Endodermal cell (in vitro differentiated cells): Measurements from ENCODE around the gene CXCL16. TPM values are rescaled to one million over a fixed set of nuclear protein-coding genes. Genes with fewer than 3 reads are reported as not detected.

Source experiments
- DNase-seq: peaks from one replicate; pipeline ENCODE4 v3.0.0-alpha.2; 2017
- H3K27ac ChIP-seq: 2 replicates; pipeline ENCODE4 v1.5.1; 2013; ENCODE audit warnings: mild to moderate bottlenecking, low read depth, low read length, moderate library complexity
- H3K27me3 ChIP-seq: 2 replicates; pipeline ENCODE4 v1.6.1; 2013; ENCODE audit warnings: mild to moderate bottlenecking, low read length, moderate library complexity; ENCODE audit not compliant: insufficient read depth, control insufficient read depth, poor library complexity, severe bottlenecking
- H3K36me3 ChIP-seq: 2 replicates; pipeline ENCODE4 v1.7.0; 2013; ENCODE audit warnings: mild to moderate bottlenecking, low read length, moderate library complexity; ENCODE audit not compliant: control insufficient read depth, insufficient read depth
- H3K4me1 ChIP-seq: one replicate; pipeline ENCODE4 v1.7.0; 2013; ENCODE audit warnings: low read length; ENCODE audit not compliant: control insufficient read depth, insufficient read depth
- H3K4me3 ChIP-seq: 2 replicates; pipeline ENCODE4 v1.5.1; 2013; ENCODE audit warnings: mild to moderate bottlenecking, low read length, moderate library complexity
- H3K9ac ChIP-seq: 2 replicates; pipeline ENCODE4 v1.6.1; 2013; ENCODE audit warnings: mild to moderate bottlenecking, low read length, moderate library complexity; ENCODE audit not compliant: poor library complexity, severe bottlenecking; ENCODE audit errors: extremely low read depth
- H3K9me3 ChIP-seq: 2 replicates; pipeline ENCODE4 v1.6.1; 2013; ENCODE audit warnings: mild to moderate bottlenecking, low read length, moderate library complexity; ENCODE audit not compliant: control insufficient read depth
- H3K27ac Mint-ChIP-seq: 2 replicates; pipeline ENCODE4 v1.8.0; 2020; ENCODE audit warnings: mixed read lengths
- H3K27me3 Mint-ChIP-seq: 2 replicates; pipeline ENCODE4 v1.8.0; 2021; ENCODE audit warnings: mild to moderate bottlenecking, mixed read lengths; ENCODE audit not compliant: insufficient read depth
- H3K36me3 Mint-ChIP-seq: 2 replicates; pipeline ENCODE4 v1.8.0; 2020; ENCODE audit warnings: low read depth, mixed read lengths
- H3K4me1 Mint-ChIP-seq: 2 replicates; pipeline ENCODE4 v1.8.0; 2020; ENCODE audit warnings: mixed read lengths
- H3K4me3 Mint-ChIP-seq: 2 replicates; pipeline ENCODE4 v1.8.0; 2020; ENCODE audit warnings: mild to moderate bottlenecking, moderate library complexity, mixed read lengths
- H3K9me3 Mint-ChIP-seq: 2 replicates; pipeline ENCODE4 v1.8.0; 2020; ENCODE audit warnings: mild to moderate bottlenecking, mixed read lengths
- WGBS, 2 experiments: methylation state at CpG; one replicate each; pipeline versions ENCODE4 v1.1.5 to v1.1.7; 2013; ENCODE audit warnings: missing lambda C conversion rate in 2 of 2, mixed read lengths in 1 of 2; ENCODE audit not compliant: insufficient coverage in 1 of 2, insufficient read length in 1 of 2; 5-methylcytosine and 5-hydroxymethylcytosine counted together
- total RNA-seq, 2 donors: library from RNA; stranded (reverse); fragmentation: NEBNext Ultra II Directional in 1 of 2; extraction: Animal tissue kit (Norgen Biotek cat#: 25700) in 1 of 2; gene quantifications; 2 replicates in 1 of 2; 3 replicates in 1 of 2; pipeline ENCODE4 v1.2.1, GENCODE V29; 2021
- TF ChIP-seq, protein P1 (sequence below): fragments of 200-600 bp; sonication (generic); conservative IDR thresholded peaks from 2 replicates; pipeline ENCODE4 v1.5.0; 2021; ENCODE audit warnings: antibody characterized with exemption, mild to moderate bottlenecking

CXCL16 gene
- total RNA-seq, 2 donors from 2014 or later, result 0.60 to 0.73 TPM

DNA sequence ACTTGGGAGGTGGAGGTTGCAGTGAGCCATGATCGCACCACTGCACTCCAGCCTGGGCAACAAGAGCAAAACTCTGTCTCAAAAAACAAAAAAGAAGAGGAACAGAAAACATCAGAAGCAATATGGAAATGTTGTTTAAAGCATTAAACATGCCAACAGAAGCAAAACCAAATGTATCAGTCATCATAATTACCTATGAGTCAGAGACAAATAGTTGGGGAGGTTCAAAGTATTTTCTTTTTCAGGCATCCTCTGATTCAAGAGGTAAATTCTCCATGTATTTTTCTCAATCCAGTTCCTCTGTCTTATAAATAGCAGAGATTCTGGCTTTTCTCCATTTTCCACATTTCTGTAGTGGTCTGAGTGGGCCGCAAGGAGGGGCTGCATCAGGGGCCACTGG lies 29.9 kb upstream of the CXCL16 start:
- no peaks in the 10 kb centered on the region for H3K9me3 ChIP-seq
- H3K36me3 ChIP-seq, result no peaks in the 10 kb centered on the region
- H3K27ac ChIP-seq, result no peak overlapping the region
- WGBS, 2 experiments, result 90 to 94% methylated on average over 2 of the region's 2 CpGs
- Mint-ChIP-seq H3K27me3 (peaks cover 20% of the 10 kb centered on the region), H3K9me3 (no peaks in the 10 kb centered on the region), H3K36me3 (no peaks in the 10 kb centered on the region), H3K27ac (no peak overlapping the region), H3K4me3 (no peak overlapping the region), H3K4me1 (no peaks in the 10 kb centered on the region)
- H3K27me3 ChIP-seq, result no peaks in the 10 kb centered on the region
- H3K4me3 ChIP-seq, result no peak overlapping the region
- no peak overlapping the region for H3K9ac ChIP-seq
- H3K4me1 ChIP-seq, result no peaks in the 10 kb centered on the region
- no peak for DNase-seq
- TF ChIP-seq, protein P1, sequence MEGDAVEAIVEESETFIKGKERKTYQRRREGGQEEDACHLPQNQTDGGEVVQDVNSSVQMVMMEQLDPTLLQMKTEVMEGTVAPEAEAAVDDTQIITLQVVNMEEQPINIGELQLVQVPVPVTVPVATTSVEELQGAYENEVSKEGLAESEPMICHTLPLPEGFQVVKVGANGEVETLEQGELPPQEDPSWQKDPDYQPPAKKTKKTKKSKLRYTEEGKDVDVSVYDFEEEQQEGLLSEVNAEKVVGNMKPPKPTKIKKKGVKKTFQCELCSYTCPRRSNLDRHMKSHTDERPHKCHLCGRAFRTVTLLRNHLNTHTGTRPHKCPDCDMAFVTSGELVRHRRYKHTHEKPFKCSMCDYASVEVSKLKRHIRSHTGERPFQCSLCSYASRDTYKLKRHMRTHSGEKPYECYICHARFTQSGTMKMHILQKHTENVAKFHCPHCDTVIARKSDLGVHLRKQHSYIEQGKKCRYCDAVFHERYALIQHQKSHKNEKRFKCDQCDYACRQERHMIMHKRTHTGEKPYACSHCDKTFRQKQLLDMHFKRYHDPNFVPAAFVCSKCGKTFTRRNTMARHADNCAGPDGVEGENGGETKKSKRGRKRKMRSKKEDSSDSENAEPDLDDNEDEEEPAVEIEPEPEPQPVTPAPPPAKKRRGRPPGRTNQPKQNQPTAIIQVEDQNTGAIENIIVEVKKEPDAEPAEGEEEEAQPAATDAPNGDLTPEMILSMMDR, result no peak

GRCh38 chr17:4768298-4768697 lies 28.6 kb upstream of the CXCL16 start:
- no peak overlapping the region for H3K27ac Mint-ChIP-seq
- H3K27me3 Mint-ChIP-seq, result peaks cover 14% of the 10 kb centered on the region
- TF ChIP-seq, protein P1, result no peak
- DNase-seq, result no peak
- H3K4me1 Mint-ChIP-seq, result no peaks in the 10 kb centered on the region
- H3K27me3 ChIP-seq, result no peaks in the 10 kb centered on the region
- no peak overlapping the region for H3K27ac ChIP-seq
- H3K9me3 ChIP-seq, result no peaks in the 10 kb centered on the region
- WGBS, 2 experiments, result 91 to 92% methylated on average over 3 to 6 of the region's 6 CpGs
- no peak overlapping the region for H3K9ac ChIP-seq
- no peak overlapping the region for H3K4me3 Mint-ChIP-seq
- H3K9me3 Mint-ChIP-seq, result no peaks in the 10 kb centered on the region
- no peaks in the 10 kb centered on the region for H3K4me1 ChIP-seq
- no peak overlapping the region for H3K4me3 ChIP-seq
- no peaks in the 10 kb centered on the region for H3K36me3 Mint-ChIP-seq
- H3K36me3 ChIP-seq, result no peaks in the 10 kb centered on the region

GRCh38 chr17:4766723-4767122 lies 27.0 kb upstream of the CXCL16 start:
- Mint-ChIP-seq H3K27ac (no peak overlapping the region), H3K36me3 (no peaks in the 10 kb centered on the region), H3K27me3 (peaks cover 8% of the 10 kb centered on the region), H3K9me3 (no peaks in the 10 kb centered on the region), H3K4me3 (no peak overlapping the region), H3K4me1 (no peaks in the 10 kb centered on the region)
- Histone ChIP-seq H3K36me3 (no peaks in the 10 kb centered on the region), H3K4me1 (no peaks in the 10 kb centered on the region), H3K27me3 (no peaks in the 10 kb centered on the region), H3K27ac (no peak overlapping the region), H3K9ac (no peak overlapping the region), H3K9me3 (no peaks in the 10 kb centered on the region), H3K4me3 (no peak overlapping the region)
- TF ChIP-seq, protein P1, result no peak
- DNase-seq, result no peak
- WGBS, 2 experiments, result 95 to 100% methylated on average over 6 to 9 of the region's 9 CpGs
